ENCODE data around the gene LAMA5.

GRCh38 chr20:62322492-62323041, 44.5 kb downstream of the LAMA5 start:
- TF ChIP-seq CTCF (IDR thresholded peaks at IDR 0.05; ENCODE audit: control extremely low read depth in 1 of 3, insufficient read depth in 1 of 3, low read depth in 1 of 3, low read length in 3 of 3) (no peak), POLR2A (IDR thresholded peaks at IDR 0.05; ENCODE audit: control extremely low read depth in 1 of 2, low read depth in 2 of 2, low read length in 2 of 2) (no peak), RXRA (IDR thresholded peaks at IDR 0.05; ENCODE audit: insufficient read depth, low read depth, low read length) (no peak), CREB1 (IDR thresholded peaks at IDR 0.05) (no peak), GABPA (IDR thresholded peaks at IDR 0.05; ENCODE audit: borderline replicate concordance, insufficient read depth, low read length) (no peak), EGR1 (IDR thresholded peaks at IDR 0.05; ENCODE audit: borderline replicate concordance, low read depth, low read length) (no peak), JUN (IDR thresholded peaks at IDR 0.05; ENCODE audit: low read depth, low read length) (no peak), EZH2 (IDR thresholded peaks at IDR 0.05; ENCODE audit: low read depth, low read length, severe bottlenecking) (no peak), BRCA1 (IDR thresholded peaks at IDR 0.05; ENCODE audit: low read depth, low read length) (no peak), SUZ12 (IDR thresholded peaks at IDR 0.05; ENCODE audit: low read length) (no peak), ASH2L (IDR thresholded peaks at IDR 0.05; ENCODE audit: low read length) (no peak)

Data from H1 (cell line).